HFF-Myc (cell line): ENCODE data around the gene SNTG2.

Experiments used
- DNase-seq: peaks from one replicate; pipeline ENCODE4 v3.0.0-alpha.2; 2011; ENCODE audit warnings: low read depth; ENCODE audit errors: extremely low read depth
- H3K4me3 ChIP-seq: replicated peaks from 2 replicates; pipeline ENCODE4 v1.5.1; 2011; ENCODE audit warnings: low read depth, mild to moderate bottlenecking, control low read depth, low read length
- TF ChIP-seq, protein P1 (sequence below): IDR thresholded peaks from 2 replicates; pipeline ENCODE4 v1.5.1; 2012; ENCODE audit warnings: mild to moderate bottlenecking, low read depth, low read length, control low read depth; ENCODE audit errors: missing control alignments

The SNTG2 gene

DNA sequence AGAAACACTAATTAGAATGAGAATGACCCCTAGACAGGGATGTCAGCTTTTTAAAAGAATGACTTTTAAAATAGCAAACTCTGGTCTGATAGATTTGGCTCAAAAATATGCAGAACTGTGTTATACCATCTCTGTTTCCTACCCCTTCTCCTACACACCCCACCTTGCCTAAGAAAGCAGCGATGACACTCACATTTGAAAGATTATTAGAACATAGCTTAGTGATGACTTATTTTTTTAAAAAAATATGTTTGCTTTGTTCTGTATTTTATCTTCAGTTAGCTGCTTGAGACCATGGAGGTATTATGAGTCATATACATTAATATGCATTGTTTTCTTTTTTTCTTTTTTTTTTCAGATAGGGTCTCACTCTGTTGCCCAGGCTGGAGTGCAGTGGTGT is 286.0 kb downstream of the SNTG2 start:
- TF ChIP-seq, protein P1, sequence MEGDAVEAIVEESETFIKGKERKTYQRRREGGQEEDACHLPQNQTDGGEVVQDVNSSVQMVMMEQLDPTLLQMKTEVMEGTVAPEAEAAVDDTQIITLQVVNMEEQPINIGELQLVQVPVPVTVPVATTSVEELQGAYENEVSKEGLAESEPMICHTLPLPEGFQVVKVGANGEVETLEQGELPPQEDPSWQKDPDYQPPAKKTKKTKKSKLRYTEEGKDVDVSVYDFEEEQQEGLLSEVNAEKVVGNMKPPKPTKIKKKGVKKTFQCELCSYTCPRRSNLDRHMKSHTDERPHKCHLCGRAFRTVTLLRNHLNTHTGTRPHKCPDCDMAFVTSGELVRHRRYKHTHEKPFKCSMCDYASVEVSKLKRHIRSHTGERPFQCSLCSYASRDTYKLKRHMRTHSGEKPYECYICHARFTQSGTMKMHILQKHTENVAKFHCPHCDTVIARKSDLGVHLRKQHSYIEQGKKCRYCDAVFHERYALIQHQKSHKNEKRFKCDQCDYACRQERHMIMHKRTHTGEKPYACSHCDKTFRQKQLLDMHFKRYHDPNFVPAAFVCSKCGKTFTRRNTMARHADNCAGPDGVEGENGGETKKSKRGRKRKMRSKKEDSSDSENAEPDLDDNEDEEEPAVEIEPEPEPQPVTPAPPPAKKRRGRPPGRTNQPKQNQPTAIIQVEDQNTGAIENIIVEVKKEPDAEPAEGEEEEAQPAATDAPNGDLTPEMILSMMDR: no peak
- DNase-seq: no peak
- H3K4me3 ChIP-seq: no peak overlapping the region

DNA sequence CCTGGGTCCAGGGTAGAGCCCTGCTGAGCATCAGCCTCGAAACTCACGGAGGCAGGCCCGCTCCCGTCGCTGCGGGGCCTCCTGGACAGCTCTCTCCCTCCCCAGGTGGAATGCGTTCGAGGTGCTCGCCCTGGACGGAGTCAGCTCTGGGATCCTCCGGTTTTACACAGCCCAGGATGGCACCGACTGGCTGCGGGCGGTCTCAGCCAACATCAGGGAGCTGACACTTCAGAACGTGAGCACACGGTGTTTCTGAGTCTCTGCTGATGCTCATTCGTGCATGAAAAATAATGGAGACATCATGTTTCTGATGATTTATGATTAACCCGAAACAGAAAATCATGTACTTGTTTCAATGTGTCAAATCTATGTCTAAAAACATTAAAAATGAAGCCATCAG is 287.1 kb downstream of the SNTG2 start:
- H3K4me3 ChIP-seq: no peak overlapping the region
- TF ChIP-seq, protein P1: no peak
- DNase-seq: no peak

DNA sequence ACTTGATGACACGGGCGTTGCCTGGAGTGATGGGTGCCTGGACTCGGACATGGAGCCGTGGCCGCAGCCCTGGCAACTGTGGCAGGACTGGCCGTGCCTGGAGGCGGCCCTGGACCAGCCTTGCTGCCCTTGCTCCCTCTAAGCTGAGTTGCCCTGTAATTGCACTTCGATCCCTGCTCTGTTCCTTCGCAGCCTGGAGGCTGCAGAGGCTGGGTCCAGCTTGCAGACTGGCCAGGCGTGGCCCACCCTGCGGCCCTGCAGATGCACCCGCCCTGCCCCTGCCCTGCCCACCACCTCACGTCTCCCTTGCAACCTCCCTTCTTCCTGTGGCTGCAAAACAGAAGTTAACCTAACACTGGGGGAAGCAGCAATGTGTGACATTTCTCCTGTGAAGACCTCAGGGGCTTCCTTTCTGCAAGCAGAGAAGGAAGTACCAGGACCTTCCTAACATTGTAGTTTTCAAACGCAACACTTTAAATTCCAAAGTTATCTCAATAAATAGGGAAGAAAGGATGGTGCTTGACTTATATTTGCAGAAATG is 288.0 kb downstream of the SNTG2 start:
- DNase-seq: no peak
- TF ChIP-seq, protein P1: no peak
- H3K4me3 ChIP-seq: no peak overlapping the region

DNA sequence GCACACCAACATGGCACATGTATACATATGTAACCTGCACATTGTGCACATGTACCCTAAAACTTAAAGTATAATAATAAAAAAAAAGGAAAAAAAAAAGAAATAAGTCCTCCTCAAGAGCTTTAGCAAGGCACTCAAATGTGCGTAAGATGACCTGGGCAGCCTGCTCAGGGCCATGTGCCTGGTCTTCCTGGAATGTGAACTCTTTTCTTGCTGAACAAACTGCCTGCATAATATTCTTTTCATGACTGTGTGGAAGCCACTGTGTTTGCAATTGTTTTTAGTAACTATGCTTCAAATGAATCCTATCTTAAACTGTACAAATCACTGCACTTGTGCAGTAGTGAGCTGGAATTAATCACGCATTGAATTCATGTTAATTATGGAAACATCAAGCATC is 294.5 kb downstream of the SNTG2 start:
- no peak for DNase-seq
- no peak overlapping the region for H3K4me3 ChIP-seq
- TF ChIP-seq, protein P1: no peak

DNA sequence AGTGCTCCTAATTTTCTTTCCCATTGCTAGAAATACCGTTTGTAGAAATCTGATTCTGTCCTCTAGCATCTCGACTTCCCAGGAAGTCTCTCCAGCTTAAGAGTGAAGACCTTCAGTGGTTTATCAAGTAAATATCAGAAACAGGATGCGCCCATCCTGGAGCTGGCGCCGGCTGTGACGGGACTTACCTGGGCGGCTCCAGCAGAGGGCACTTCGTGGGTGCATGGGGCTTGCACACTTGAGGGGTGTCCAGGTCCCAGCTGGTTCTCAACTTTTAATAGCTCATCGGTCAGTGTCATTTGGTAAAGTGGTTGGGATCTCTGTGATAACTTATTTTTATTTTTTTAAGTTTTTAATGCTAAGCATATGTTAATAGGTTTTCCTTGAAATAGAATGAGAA is 295.6 kb downstream of the SNTG2 start:
- TF ChIP-seq, protein P1: no peak
- H3K4me3 ChIP-seq: no peak overlapping the region
- DNase-seq: no peak

DNA sequence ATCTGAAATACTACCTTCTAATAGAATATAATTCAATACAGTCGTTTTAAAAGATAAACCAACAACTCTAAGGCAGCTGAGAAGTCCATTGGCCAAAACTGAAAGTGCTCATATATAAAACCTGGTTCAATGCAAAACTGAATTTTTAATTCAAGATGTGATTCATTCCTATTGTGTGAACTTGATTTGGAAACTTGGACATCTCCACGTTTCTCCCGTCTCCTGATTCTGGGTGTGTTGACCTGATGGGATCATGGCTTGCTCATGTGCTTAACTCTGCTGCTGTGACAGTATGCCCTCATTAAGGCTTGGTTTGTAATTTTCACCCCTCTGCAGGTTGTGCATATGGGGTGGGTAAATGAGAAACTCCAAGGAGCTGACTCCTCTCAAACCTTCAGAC is 296.3 kb downstream of the SNTG2 start:
- TF ChIP-seq, protein P1: no peak
- no peak for DNase-seq
- no peak overlapping the region for H3K4me3 ChIP-seq

DNA sequence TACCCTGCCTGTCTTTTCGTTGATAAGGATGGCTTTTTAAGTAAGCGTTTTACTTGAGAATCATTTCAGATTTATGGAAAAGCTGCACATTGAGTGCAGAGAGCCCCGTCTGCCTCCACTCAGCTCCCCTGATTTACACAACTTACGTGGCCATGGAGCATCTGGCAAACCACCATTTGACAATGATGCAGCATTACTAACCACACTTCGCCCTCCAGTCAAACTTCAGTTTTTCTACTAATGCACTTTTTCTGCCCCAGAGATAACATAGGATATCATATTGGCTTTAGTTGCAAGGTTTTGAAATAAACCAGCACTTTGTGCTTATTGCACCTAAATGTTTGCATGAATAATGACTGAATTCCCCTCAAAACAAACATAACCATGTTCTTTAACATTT is 297.5 kb downstream of the SNTG2 start:
- TF ChIP-seq, protein P1: no peak
- DNase-seq: no peak
- no peak overlapping the region for H3K4me3 ChIP-seq
